Spleen (tissue), 11 donors: ENCODE data around the gene RNF212B. TPM values are rescaled to one million over a fixed set of nuclear protein-coding genes. Genes with fewer than 3 reads are reported as not detected.

Experiments
- DNase-seq: peaks from one replicate; pipeline ENCODE4 v3.0.0-alpha.2; 2020
- H3K27ac ChIP-seq, 8 donors: fragments of 200-600 bp; sonication (generic) in 7 of 8; 1 replicate in 4 of 8; 2 replicates in 4 of 8; pipeline versions ENCODE4 v1.5.0 to v1.8.0; 2016 to 2021; ENCODE audit warnings: inconsistent platforms in 4 of 8, mild to moderate bottlenecking in 4 of 8, moderate library complexity in 1 of 8
- H3K27me3 ChIP-seq, 7 donors: fragments of 200-600 bp; sonication (generic) in 6 of 7; replicated peaks in 1 of 7; 1 replicate in 4 of 7; 2 replicates in 3 of 7; pipeline versions ENCODE4 v1.5.0 to v1.8.0; 2016 to 2021; ENCODE audit warnings: inconsistent platforms in 3 of 7, mild to moderate bottlenecking in 1 of 7
- H3K36me3 ChIP-seq, 6 donors: fragments of 200-600 bp; sonication (generic) in 5 of 6; 1 replicate in 4 of 6; 2 replicates in 2 of 6; pipeline versions ENCODE4 v1.5.0 to v1.8.0; 2016 to 2021; ENCODE audit warnings: inconsistent platforms in 2 of 6
- H3K4me1 ChIP-seq, 6 donors: fragments of 200-600 bp; sonication (generic) in 5 of 6; 1 replicate in 3 of 6; 2 replicates in 3 of 6; pipeline versions ENCODE4 v1.5.0 to v1.8.0; 2016 to 2021; ENCODE audit warnings: inconsistent platforms in 3 of 6
- H3K4me3 ChIP-seq, 8 donors: fragments of 200-600 bp; sonication (generic) in 7 of 8; 1 replicate in 4 of 8; 2 replicates in 4 of 8; pipeline versions ENCODE4 v1.5.0 to v1.8.0; 2016 to 2021; ENCODE audit warnings: inconsistent platforms in 4 of 8, mild to moderate bottlenecking in 4 of 8, moderate library complexity in 2 of 8
- H3K9me3 ChIP-seq, 8 donors: fragments of 200-600 bp; sonication (generic) in 7 of 8; 1 replicate in 4 of 8; 2 replicates in 4 of 8; pipeline versions ENCODE4 v1.5.0 to v1.8.0; 2016 to 2021; ENCODE audit warnings: inconsistent platforms in 4 of 8
- CTCF ChIP-seq, 11 experiments: fragments of 200-600 bp in 7 of 11; fragments of 450-650 bp in 4 of 11; sonication (generic) in 4 of 11; IDR thresholded peaks in 8 of 11; conservative IDR thresholded peaks in 3 of 11; 1 replicate in 7 of 11; 2 replicates in 4 of 11; pipeline versions ENCODE4 v1.4.0 to v1.8.0; 2016 to 2021; ENCODE audit warnings: antibody characterized with exemption in 11 of 11, inconsistent platforms in 4 of 11, mild to moderate bottlenecking in 1 of 11
- POLR2A ChIP-seq, 3 donors: fragments of 450-650 bp; IDR thresholded peaks; one replicate each; pipeline ENCODE4 v1.5.1; 2017; ENCODE audit warnings: antibody characterized with exemption in 3 of 3, mild to moderate bottlenecking in 1 of 3
- POLR2AphosphoS5 ChIP-seq, 3 donors: sonication (generic); formaldehyde crosslinking; IDR thresholded peaks; one replicate each; pipeline ENCODE4 v1.5.1; 2017; ENCODE audit warnings: antibody characterized with exemption in 3 of 3
- WGBS, 5 donors: extraction: QIAGEN DNeasy Blood & Tissue Kit in 3 of 5; methylation state at CpG; one replicate each; pipeline versions ENCODE4 v1.1.5 to v1.1.7; 2013 to 2018; 5-methylcytosine and 5-hydroxymethylcytosine counted together
- intact Hi-C: fragments of 100-400 bp; cut with DNase I; formaldehyde crosslinking; loops from one replicate; pipeline ENCODE4 v1.15.0; 2023; ENCODE audit warnings: low total_unique reads
- polyA plus RNA-seq, 3 donors: library from polyadenylated mRNA; stranded (reverse); fragments of 200-250 nt; gene quantifications; one replicate each; pipeline ENCODE4 v1.2.1, GENCODE V29; 2013
- total RNA-seq, 7 donors: library from RNA; depleted of rRNA in 3 of 7; stranded (reverse); fragments of >200 nt in 3 of 7; fragmentation: NEBNext Ultra II Directional in 4 of 7; extraction: Animal tissue kit (Norgen Biotek cat#: 25700) in 4 of 7; gene quantifications; one replicate each; pipeline versions ENCODE4 v1.1.0 to v1.2.1, GENCODE V29; 2016 to 2021
- donor health status: healthy with polysubstance abuse.
- donor health status: DM: no; HTN: no; CAD: no; lungs with moderate emphysema.
- donor health status: DM: no; HTN: no; CAD: no.
- donor health status: Bipolar disorder and iron deficiency.
- donor health status: healthy.
- donor health status: DM: no; HTN: no; CAD: no.
- donor health status: DM: yes; HTN: yes; CAD: no.

RNF212B gene
- total and polyA plus RNA-seq, 10 donors, result not detected

- Histone ChIP-seq H3K27ac (peak overlapping the region; percentile 87 to 98 (median 96)), H3K27me3 (no peaks in the 10 kb centered on the region), H3K36me3 (peaks cover 8 to 42% (median 20%) of the 10 kb centered on the region in 6 donors), H3K9me3 (no peaks in the 10 kb centered on the region), H3K4me1 (peaks cover 15 to 39% (median 31%) of the 10 kb centered on the region in 6 donors), H3K4me3 (peak overlapping the region in 7 of 8 donors; percentile 10 to 96 (median 43))
- 70 to 82% (median 73%) methylated on average over 17 of the region's 17 CpGs for WGBS, 5 donors
- intact Hi-C loops, result loop anchor here (10.0 kb wide), 2 partner anchors 145 to 245 kb away; partner anchors contain the start of genes AP1G2 and NGDN
- TF ChIP-seq CTCF (IDR thresholded peaks at IDR 0.05 in 8 of 11, conservative IDR thresholded peaks at IDR 0.05 in 3 of 11) (no peak), POLR2A (IDR thresholded peaks at IDR 0.05) (no peak), POLR2AphosphoS5 (IDR thresholded peaks at IDR 0.05) (no peak)
- no peak for DNase-seq
These were observed 82.2 kb downstream of the RNF212B start for GRCh38 chr14:23319746-23320583.

- Histone ChIP-seq H3K4me1 (peaks cover 15 to 39% (median 31%) of the 10 kb centered on the region in 6 donors), H3K36me3 (peaks cover 8 to 47% (median 28%) of the 10 kb centered on the region in 6 donors), H3K9me3 (no peaks in the 10 kb centered on the region), H3K27ac (peak within 1 kb of the TSS; percentile 93 to 98 (median 96)), H3K4me3 (peak within 1 kb of the TSS; percentile 61 to 96 (median 85)), H3K27me3 (no peaks in the 10 kb centered on the region)
- DNase-seq, result peak; percentile 98
- TF ChIP-seq POLR2AphosphoS5 (IDR thresholded peaks at IDR 0.05), result peak; percentile 89 to 93 (median 91)
- peak in 1 of 3 donors; percentile 68 for TF ChIP-seq POLR2A (IDR thresholded peaks at IDR 0.05)
- TF ChIP-seq CTCF (IDR thresholded peaks at IDR 0.05 in 8 of 11, conservative IDR thresholded peaks at IDR 0.05 in 3 of 11), result peak in 1 of 11 experiments; percentile 16
- intact Hi-C loops, result loop anchor here (10.0 kb wide), 2 partner anchors 144 to 244 kb away; partner anchors contain the start of genes AP1G2 and NGDN
- 3 to 17% (median 4%) methylated on average over 10 to 63 of the region's 63 CpGs for WGBS, 5 donors
These were observed 83.1 kb downstream of the RNF212B start, which contains the start of gene PABPN1 for GRCh38 chr14:23320584-23321571. Gene PABPN1 (plus strand): TSS chr14:23321457. CDS start chr14:23321470, 13 bp downstream.

- H3K4me3 ChIP-seq, result peak overlapping the region; percentile 61 to 96 (median 85)
- TF ChIP-seq POLR2A (IDR thresholded peaks at IDR 0.05) (no peak), POLR2AphosphoS5 (IDR thresholded peaks at IDR 0.05) (peak in 2 of 3 donors; percentile 8 to 47), CTCF (IDR thresholded peaks at IDR 0.05 in 8 of 11, conservative IDR thresholded peaks at IDR 0.05 in 3 of 11) (no peak)
- H3K27ac ChIP-seq, result peak overlapping the region; percentile 93 to 98 (median 96)
- H3K36me3 ChIP-seq, result peaks cover 8 to 54% (median 28%) of the 10 kb centered on the region in 6 donors
- WGBS, 5 donors, result 0 to 2% (median 1%) methylated on average over 31 to 64 of the region's 64 CpGs
- H3K9me3 ChIP-seq, result no peaks in the 10 kb centered on the region
- H3K27me3 ChIP-seq, result no peaks in the 10 kb centered on the region
- intact Hi-C loops, result loop anchor here (10.0 kb wide), 2 partner anchors 143 to 243 kb away; partner anchors contain the start of genes AP1G2 and NGDN
- DNase-seq, result peak; percentile 84
- H3K4me1 ChIP-seq, result peaks cover 15 to 39% (median 31%) of the 10 kb centered on the region in 6 donors
These were observed 84.1 kb downstream of the RNF212B start for GRCh38 chr14:23321572-23322547.
